Keratinocyte (primary cell): Measurements from ENCODE around the gene OR51S1. TPM values are rescaled to one million over a fixed set of nuclear protein-coding genes. Genes with fewer than 3 reads are reported as not detected.

Experiments used
- DNase-seq: peaks from one replicate; pipeline ENCODE4 v3.0.0-alpha.2; 2011; ENCODE audit warnings: low read depth, missing footprints, low spot score
- FAIRE-seq: peaks from 2 replicates; lab custom pipeline; 2011; peaks lifted over from hg19 to GRCh38; lab: Jason Lieb, UNC
- H2AFZ ChIP-seq: 2 replicates; pipeline ENCODE4 v1.6.0; 2012; ENCODE audit warnings: low read length, control low read depth, inconsistent platforms; ENCODE audit not compliant: control insufficient read depth
- H3K27ac ChIP-seq: 2 replicates; pipeline ENCODE4 v1.5.1; 2011; ENCODE audit warnings: low read length; ENCODE audit not compliant: control insufficient read depth, insufficient read depth
- H3K27me3 ChIP-seq: 3 replicates; pipeline ENCODE4 v1.6.0; 2011; ENCODE audit warnings: low read length; ENCODE audit not compliant: control insufficient read depth, insufficient read depth; ENCODE audit errors: extremely low read depth
- H3K36me3 ChIP-seq, 2 experiments: 2 replicates in 1 of 2; 3 replicates in 1 of 2; pipeline ENCODE4 v1.5.1; 2011; ENCODE audit warnings: low read length in 2 of 2, mild to moderate bottlenecking in 1 of 2; ENCODE audit not compliant: control insufficient read depth in 2 of 2, insufficient read depth in 2 of 2; ENCODE audit errors: extremely low read depth in 1 of 2
- H3K4me1 ChIP-seq: 3 replicates; pipeline ENCODE4 v1.5.1; 2011; ENCODE audit warnings: low read length; ENCODE audit not compliant: control insufficient read depth, insufficient read depth; ENCODE audit errors: extremely low read depth
- H3K4me2 ChIP-seq: 3 replicates; pipeline ENCODE4 v1.6.0; 2011; ENCODE audit warnings: low read depth, low read length; ENCODE audit not compliant: control insufficient read depth, insufficient read depth; ENCODE audit errors: extremely low read depth
- H3K4me3 ChIP-seq, 3 experiments: fragments of 200-600 bp in 1 of 3; sonication (generic) in 1 of 3; 2 replicates in 2 of 3; 3 replicates in 1 of 3; pipeline ENCODE4 v1.5.1; 2011 to 2016; ENCODE audit warnings: low read length in 3 of 3, mild to moderate bottlenecking in 3 of 3, control low read depth in 2 of 3, inconsistent platforms in 1 of 3, low read depth in 1 of 3, mixed read lengths in 1 of 3, mixed run types in 1 of 3, moderate library complexity in 1 of 3; ENCODE audit not compliant: control insufficient read depth in 2 of 3, insufficient read depth in 2 of 3; ENCODE audit errors: extremely low read depth in 1 of 3
- H3K79me2 ChIP-seq: 2 replicates; pipeline ENCODE4 v1.6.0; 2012; ENCODE audit warnings: low read length; ENCODE audit not compliant: control insufficient read depth, insufficient read depth
- H3K9ac ChIP-seq: 3 replicates; pipeline ENCODE4 v1.6.0; 2011; ENCODE audit warnings: low read length; ENCODE audit not compliant: control insufficient read depth, insufficient read depth; ENCODE audit errors: extremely low read depth
- H3K9me1 ChIP-seq: 3 replicates; pipeline ENCODE4 v1.6.0; 2011; ENCODE audit warnings: low read length; ENCODE audit not compliant: control insufficient read depth, insufficient read depth; ENCODE audit errors: extremely low read depth
- H3K9me3 ChIP-seq: 2 replicates; pipeline ENCODE4 v1.5.1; 2012; ENCODE audit warnings: low read depth, low read length; ENCODE audit not compliant: control insufficient read depth
- H4K20me1 ChIP-seq: 3 replicates; pipeline ENCODE4 v1.6.0; 2011; ENCODE audit warnings: low read length; ENCODE audit not compliant: control insufficient read depth, insufficient read depth; ENCODE audit errors: extremely low read depth
- CTCF ChIP-seq, 3 experiments: IDR thresholded peaks in 1 of 3; conservative IDR thresholded peaks in 1 of 3; optimal IDR thresholded peaks in 1 of 3; 2 replicates in 2 of 3; 3 replicates in 1 of 3; pipeline versions ENCODE3 to v1.5.1; 2011; ENCODE audit warnings: low read length in 3 of 3, mild to moderate bottlenecking in 3 of 3, moderate library complexity in 2 of 3, control low read depth in 1 of 3, inconsistent platforms in 1 of 3; ENCODE audit not compliant: insufficient read depth in 2 of 3; ENCODE audit errors: extremely low read depth in 1 of 3
- EZH2 ChIP-seq: IDR thresholded peaks from one replicate; pipeline ENCODE4 v1.6.1; 2012; ENCODE audit warnings: inconsistent platforms, mild to moderate bottlenecking, low read length, moderate library complexity
- dilution Hi-C: fragments of 300-500 bp; cut with MboI; formaldehyde crosslinking; loops from one replicate; pipeline ENCODE4 v1.7.0; 2020; ENCODE audit warnings: low sequenced_read_pairs; ENCODE audit not compliant: extremely low pct_ligation_motif_present
- polyA plus RNA-seq, 5 experiments: library from polyadenylated mRNA; depleted of rRNA in 3 of 5; stranded (reverse) in 3 of 5; stranded (forward) in 1 of 5; unstranded in 1 of 5; fragments of >200 nt; gene quantifications; 1 replicate in 1 of 5; 2 replicates in 3 of 5; 3 replicates in 1 of 5; pipeline versions ENCODE4 v1.2.1 to v1.2.3, GENCODE V29; 2011 to 2012; ENCODE audit warnings: missing spikeins in 2 of 5, low read depth in 1 of 5, low replicate concordance in 1 of 5

The OR51S1 gene
- polyA plus RNA-seq, 1 donor (not counting 4 experiments of a cell fraction or from before 2014, with no cell fraction given), result not detected

GRCh38 chr11:4882543-4882942, 33.5 kb upstream of the OR51S1 start:
- Histone ChIP-seq H2AFZ (no peak overlapping the region), H4K20me1 (no peaks in the 10 kb centered on the region), H3K27ac (no peak overlapping the region), H3K4me2 (no peak overlapping the region), H3K79me2 (no peaks in the 10 kb centered on the region), H3K9me3 (no peaks in the 10 kb centered on the region), H3K27me3 (no peaks in the 10 kb centered on the region), H3K36me3 (no peaks in the 10 kb centered on the region), H3K4me3 (no peak overlapping the region), H3K9ac (no peak overlapping the region), H3K9me1 (no peaks in the 10 kb centered on the region), H3K4me1 (no peaks in the 10 kb centered on the region)
- DNase-seq, result no peak
- TF ChIP-seq CTCF (optimal IDR thresholded peaks at IDR 0.05 in 1 of 3, IDR thresholded peaks at IDR 0.05 in 1 of 3, conservative IDR thresholded peaks at IDR 0.05 in 1 of 3; ENCODE audit: extremely low read depth in 1 of 3, insufficient read depth in 2 of 3, low read length in 3 of 3) (no peak), EZH2 (no peak)
- dilution Hi-C loops, result no loop called here
- no peak for FAIRE-seq

GRCh38 chr11:4881860-4882500, 33.0 kb upstream of the OR51S1 start, which contains the start of gene OR51T1:
Gene OR51T1 (plus strand): TSS chr11:4881900. CDS start chr11:4881900, 0 bp downstream.
- Histone ChIP-seq H3K9me3 (no peaks in the 10 kb centered on the region), H4K20me1 (no peaks in the 10 kb centered on the region), H3K4me3 (no peak within 1 kb of the TSS), H3K9ac (no peak within 1 kb of the TSS), H3K4me2 (no peak within 1 kb of the TSS), H2AFZ (no peak within 1 kb of the TSS), H3K36me3 (no peaks in the 10 kb centered on the region), H3K27me3 (no peaks in the 10 kb centered on the region), H3K27ac (no peak within 1 kb of the TSS), H3K9me1 (no peaks in the 10 kb centered on the region), H3K79me2 (no peaks in the 10 kb centered on the region), H3K4me1 (no peaks in the 10 kb centered on the region)
- no peak for TF ChIP-seq EZH2
- no peak for TF ChIP-seq CTCF (optimal IDR thresholded peaks at IDR 0.05 in 1 of 3, IDR thresholded peaks at IDR 0.05 in 1 of 3, conservative IDR thresholded peaks at IDR 0.05 in 1 of 3; ENCODE audit: extremely low read depth in 1 of 3, insufficient read depth in 2 of 3, low read length in 3 of 3)
- DNase-seq (no peak), FAIRE-seq (no peak)
- dilution Hi-C loops, result no loop called here
